Esophagus squamous epithelium (tissue), 4 donors: ENCODE data around the gene A1CF. TPM values are rescaled to one million over a fixed set of nuclear protein-coding genes. Genes with fewer than 3 reads are reported as not detected.

ENCODE experiments used
- total RNA-seq, 4 donors: library from RNA; depleted of rRNA; stranded (reverse); fragments of >200 nt; gene quantifications; one replicate each; pipeline ENCODE4 v1.1.0, GENCODE V29; 2016

Gene A1CF
- total RNA-seq, 4 donors from 2014 or later: not detected

Other genes with a start within 250 kb of the A1CF start
- gene ASAH2B, start 145.7 kb downstream of the A1CF start, total RNA-seq: 1 to 10 TPM; 1.0 to 2.5 (median 2.1) TPM
- gene PRKG1, start 188.9 kb upstream of the A1CF start, total RNA-seq: 10 to 100 TPM in 1 of 4 donors, 1 to 10 TPM in 3; 2.0 to 10.9 (median 3.8) TPM